HL-60 (cell line): ENCODE measurements around the gene ARHGAP45.

ENCODE experiments used
- DNase-seq, 2 experiments: peaks; one replicate each; pipeline ENCODE4 v3.0.0-alpha.2; 2010 to 2020; ENCODE audit warnings: low read depth in 1 of 2, low spot score in 1 of 2
- H3K27ac ChIP-seq: fragments of 250-450 bp; sonication (Bioruptor Pico); replicated peaks from 2 replicates; pipeline ENCODE4 v1.5.1; 2020; ENCODE audit warnings: mild to moderate bottlenecking, moderate library complexity
- H3K27me3 ChIP-seq: fragments of 250-450 bp; sonication (Bioruptor Pico); 2 replicates; pipeline ENCODE4 v1.5.1; 2021; ENCODE audit warnings: mild to moderate bottlenecking, moderate library complexity; ENCODE audit not compliant: insufficient read depth, poor library complexity, severe bottlenecking
- H3K4me3 ChIP-seq: replicated peaks from 2 replicates; pipeline ENCODE4 v1.5.1; 2011; ENCODE audit warnings: mild to moderate bottlenecking, control low read depth, low read length; ENCODE audit not compliant: insufficient read depth
- CTCF ChIP-seq: IDR thresholded peaks from one replicate; pipeline ENCODE4 v1.5.1; 2011; ENCODE audit warnings: low read length, control low read depth, inconsistent platforms; ENCODE audit not compliant: insufficient read depth
- GABPA ChIP-seq: IDR thresholded peaks from 2 replicates; pipeline ENCODE4 v1.6.1; 2012; ENCODE audit warnings: low read depth
- POLR2AphosphoS5 ChIP-seq: IDR thresholded peaks from 2 replicates; pipeline ENCODE4 v1.6.1; 2012; ENCODE audit warnings: low read depth
- REST ChIP-seq: IDR thresholded peaks from 2 replicates; pipeline ENCODE4 v1.6.1; 2012; ENCODE audit warnings: low read depth; ENCODE audit not compliant: insufficient replicate concordance
- SPI1 ChIP-seq: IDR thresholded peaks from 2 replicates; pipeline ENCODE4 v1.6.1; 2012; ENCODE audit warnings: low read depth, mild to moderate bottlenecking, borderline replicate concordance

Gene ARHGAP45

GRCh38 chr19:1080360-1081161, 13.6 kb downstream of the ARHGAP45 start:
- no peak overlapping the region for H3K4me3 ChIP-seq
- no peak for TF ChIP-seq POLR2AphosphoS5
- no peak for TF ChIP-seq GABPA
- DNase-seq = no peak
- no peaks in the 10 kb centered on the region for H3K27me3 ChIP-seq
- H3K27ac ChIP-seq = no peak overlapping the region

GRCh38 chr19:1081301-1082164, 14.6 kb downstream of the ARHGAP45 start:
- no peak for TF ChIP-seq POLR2AphosphoS5
- no peak for DNase-seq
- Histone ChIP-seq H3K27ac (no peak overlapping the region), H3K4me3 (no peak overlapping the region), H3K27me3 (no peaks in the 10 kb centered on the region)

GRCh38 chr19:1082165-1082927, 15.4 kb downstream of the ARHGAP45 start:
- Histone ChIP-seq H3K27me3 (no peaks in the 10 kb centered on the region), H3K27ac (no peak overlapping the region), H3K4me3 (no peak overlapping the region)
- TF ChIP-seq REST (no peak), SPI1 (no peak), CTCF (no peak), POLR2AphosphoS5 (no peak), GABPA (no peak)
- no peak for DNase-seq

- Histone ChIP-seq H3K4me3 (no peak overlapping the region), H3K27me3 (no peaks in the 10 kb centered on the region), H3K27ac (no peak overlapping the region)
- DNase-seq = no peak
- TF ChIP-seq GABPA (no peak), REST (no peak), SPI1 (no peak), CTCF (no peak), POLR2AphosphoS5 (no peak)
These were observed 16.2 kb downstream of the ARHGAP45 start for GRCh38 chr19:1082928-1083816.
